Neural progenitor cell (in vitro differentiated cells): ENCODE results near the gene HPCA. TPM values are rescaled to one million over a fixed set of nuclear protein-coding genes. Genes with fewer than 3 reads are reported as not detected.

Experiments used
- DNase-seq: peaks from one replicate; pipeline ENCODE4 v3.0.0-alpha.2; 2016; ENCODE audit warnings: low spot score
- H2AFZ ChIP-seq: fragments of 200-600 bp; sonication (generic); replicated peaks from 2 replicates; pipeline ENCODE4 v1.6.1; 2016; ENCODE audit warnings: antibody characterized with exemption
- H3F3A ChIP-seq: fragments of 200-600 bp; sonication (generic); 2 replicates; pipeline ENCODE4 v1.6.1; 2016; ENCODE audit warnings: antibody characterized with exemption, low read depth
- H3K27ac ChIP-seq: fragments of 200-600 bp; sonication (generic); 2 replicates; pipeline ENCODE4 v1.5.1; 2016; ENCODE audit warnings: mild to moderate bottlenecking
- H3K27me3 ChIP-seq: fragments of 200-600 bp; sonication (generic); 2 replicates; pipeline ENCODE4 v1.6.1; 2016; ENCODE audit warnings: mild to moderate bottlenecking, moderate library complexity
- H3K36me3 ChIP-seq: fragments of 200-600 bp; sonication (generic); 2 replicates; pipeline ENCODE4 v1.5.1; 2016
- H3K4me1 ChIP-seq: fragments of 200-600 bp; sonication (generic); 2 replicates; pipeline ENCODE4 v1.6.1; 2016; ENCODE audit warnings: mixed run types
- H3K4me2 ChIP-seq: fragments of 200-600 bp; sonication (generic); 2 replicates; pipeline ENCODE4 v1.6.1; 2016
- H3K4me3 ChIP-seq: fragments of 200-600 bp; sonication (generic); 2 replicates; pipeline ENCODE4 v1.5.1; 2016
- H3K79me2 ChIP-seq: fragments of 200-600 bp; sonication (generic); 2 replicates; pipeline ENCODE4 v1.6.1; 2016; ENCODE audit warnings: low read depth
- H3K9ac ChIP-seq: fragments of 200-600 bp; sonication (generic); 2 replicates; pipeline ENCODE4 v1.6.1; 2016
- H3K9me3 ChIP-seq: fragments of 200-600 bp; sonication (generic); 2 replicates; pipeline ENCODE4 v1.5.1; 2016; ENCODE audit warnings: low read depth
- H4K20me1 ChIP-seq: fragments of 200-600 bp; sonication (generic); 2 replicates; pipeline ENCODE4 v1.6.1; 2016; ENCODE audit warnings: low read depth
- H3K27ac Mint-ChIP-seq: 3 replicates; pipeline ENCODE4 v1.8.0; 2021; ENCODE audit warnings: mixed read lengths
- H3K27me3 Mint-ChIP-seq: 2 replicates; pipeline ENCODE4 v1.8.0; 2022; ENCODE audit warnings: low read depth, mild to moderate bottlenecking, inconsistent platforms, moderate library complexity, mixed read lengths; ENCODE audit not compliant: insufficient read depth
- H3K36me3 Mint-ChIP-seq: 3 replicates; pipeline ENCODE4 v1.8.0; 2021; ENCODE audit warnings: mixed read lengths
- H3K4me1 Mint-ChIP-seq: 3 replicates; pipeline ENCODE4 v1.8.0; 2021; ENCODE audit warnings: mixed read lengths
- H3K4me3 Mint-ChIP-seq: 3 replicates; pipeline ENCODE4 v1.8.0; 2021; ENCODE audit warnings: mild to moderate bottlenecking, moderate library complexity, mixed read lengths
- H3K9me3 Mint-ChIP-seq: 3 replicates; pipeline ENCODE4 v1.8.0; 2020; ENCODE audit warnings: mixed read lengths
- EZH2 ChIP-seq: fragments of 200-600 bp; sonication (generic); IDR thresholded peaks from 2 replicates; pipeline ENCODE4 v1.6.1; 2017; ENCODE audit warnings: antibody characterized with exemption, mild to moderate bottlenecking, moderate library complexity
- EZH2phosphoT487 ChIP-seq: fragments of 200-600 bp; sonication (generic); IDR thresholded peaks from 2 replicates; pipeline ENCODE4 v1.6.1; 2017; ENCODE audit warnings: antibody characterized with exemption
- total RNA-seq: library from RNA; depleted of rRNA; stranded (reverse); fragments of >200 nt; gene quantifications from 2 replicates; pipeline ENCODE4 v1.2.3, GENCODE V29; 2015; ENCODE audit warnings: low replicate concordance
- TF ChIP-seq, protein P1 (sequence below): fragments of 200-600 bp; sonication (generic); IDR thresholded peaks from 2 replicates; pipeline ENCODE4 v1.5.1; 2017; ENCODE audit warnings: antibody characterized with exemption, mild to moderate bottlenecking

HPCA gene
- total RNA-seq, 1 donor from 2014 or later = not detected

DNA sequence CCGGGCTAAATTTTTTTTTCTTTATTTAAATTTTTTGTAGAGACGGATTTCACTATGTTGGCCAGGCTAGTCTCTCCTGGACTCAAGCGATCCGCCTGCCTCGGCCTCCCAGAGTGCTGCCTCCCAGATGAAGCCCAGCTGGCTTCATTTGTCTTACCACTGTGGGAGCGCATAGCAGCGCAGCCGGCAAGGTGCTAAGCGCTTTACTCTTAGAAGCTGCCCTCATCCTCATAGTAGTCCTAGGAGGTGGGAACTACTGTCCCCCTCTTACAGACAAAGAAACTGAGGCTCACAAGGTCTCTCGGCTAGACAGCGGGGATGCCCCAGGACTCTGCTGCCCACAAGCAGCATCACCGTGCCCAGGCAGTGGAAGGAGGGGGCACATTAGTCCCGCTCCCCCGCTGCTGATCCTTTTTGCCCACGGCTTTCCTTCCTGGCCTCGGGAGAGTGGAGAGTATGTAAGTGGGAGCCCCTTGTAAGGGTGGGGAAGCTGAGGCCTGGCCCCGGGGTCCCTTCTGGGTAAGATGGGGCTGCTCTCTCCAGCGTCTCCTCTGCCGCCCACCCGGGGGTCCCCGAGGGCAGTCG lies 14.2 kb downstream of the HPCA start:
- Histone ChIP-seq H4K20me1 (peaks cover 5% of the 10 kb centered on the region), H3K36me3 (no peaks in the 10 kb centered on the region), H3K79me2 (no peaks in the 10 kb centered on the region), H3K4me3 (peak overlapping the region; percentile 56), H3K9ac (no peak overlapping the region), H3K4me1 (peaks cover 6% of the 10 kb centered on the region), H3K4me2 (peak overlapping the region; percentile 88), H3F3A (peaks cover 15% of the 10 kb centered on the region), H2AFZ (peak overlapping the region; percentile 46), H3K27me3 (peaks cover 57% of the 10 kb centered on the region), H3K27ac (no peak overlapping the region), H3K9me3 (no peaks in the 10 kb centered on the region)
- Mint-ChIP-seq H3K36me3 (no peaks in the 10 kb centered on the region), H3K27me3 (peaks cover 45% of the 10 kb centered on the region), H3K9me3 (peaks cover 2% of the 10 kb centered on the region), H3K4me3 (peak overlapping the region; percentile 78), H3K4me1 (peaks cover 8% of the 10 kb centered on the region), H3K27ac (no peak overlapping the region)
- peak; percentile 21 for TF ChIP-seq EZH2
- TF ChIP-seq EZH2phosphoT487 = no peak
- peak; percentile 43 for DNase-seq

DNA sequence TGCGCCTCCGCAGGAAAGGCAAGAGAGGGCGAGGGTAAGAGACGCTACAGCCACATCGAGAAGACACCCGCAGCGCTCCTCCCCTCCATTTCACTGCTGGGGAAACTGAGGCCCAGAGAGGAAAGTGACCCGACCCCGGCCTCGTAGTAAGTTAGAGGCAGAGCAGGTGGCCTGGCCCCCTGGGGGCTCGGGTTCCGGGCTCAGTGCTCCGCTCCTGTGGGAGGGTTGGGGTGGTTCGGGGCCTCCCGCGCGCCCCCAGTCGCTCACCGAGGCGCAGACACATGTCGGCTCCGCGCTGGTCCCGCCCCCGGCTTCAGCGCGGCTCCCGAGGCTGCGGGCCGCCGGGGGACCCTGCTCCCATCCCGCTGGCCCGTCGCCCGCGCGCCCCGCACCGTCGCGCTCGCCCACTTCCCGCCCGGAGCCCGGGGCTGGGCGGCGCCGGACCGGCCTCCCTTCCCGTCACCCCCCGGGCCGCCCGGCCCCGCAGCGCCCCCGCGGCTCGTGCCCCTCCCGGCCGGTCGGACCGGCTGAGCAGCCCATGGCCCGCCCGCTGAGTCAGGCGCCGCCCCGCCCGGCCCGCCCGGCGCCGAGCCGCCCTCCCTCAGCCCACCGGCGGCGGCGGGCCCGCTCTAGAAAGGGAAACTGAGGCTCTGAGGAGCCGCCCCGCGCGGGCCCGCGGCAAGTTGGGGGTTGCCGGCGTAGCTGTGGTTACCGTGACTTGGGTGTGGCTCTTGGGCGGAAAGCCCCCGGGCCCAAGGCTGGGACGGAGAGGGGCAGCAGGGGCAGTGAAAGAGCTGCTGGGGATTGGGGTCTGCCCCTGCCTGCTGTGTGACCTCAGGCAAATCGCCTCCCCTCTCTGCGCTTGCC lies 14.9 kb downstream of the HPCA start, which contains the start of gene TMEM54:
Gene TMEM54, minus strand, starts transcription at position 434 of the 867 bp plus-strand sequence. Its CDS starts 151 bp downstream, at position 283.
- Histone ChIP-seq H3K9ac (no peak within 1 kb of the TSS), H3K4me3 (peak within 1 kb of the TSS; percentile 56), H2AFZ (peak within 1 kb of the TSS; percentile 93), H3K27ac (no peak within 1 kb of the TSS), H3K4me2 (peak within 1 kb of the TSS; percentile 88), H3K9me3 (no peaks in the 10 kb centered on the region), H4K20me1 (peaks cover 5% of the 10 kb centered on the region), H3F3A (peaks cover 15% of the 10 kb centered on the region), H3K79me2 (no peaks in the 10 kb centered on the region), H3K27me3 (peaks cover 57% of the 10 kb centered on the region), H3K36me3 (no peaks in the 10 kb centered on the region), H3K4me1 (peaks cover 6% of the 10 kb centered on the region)
- peak; percentile 57 for TF ChIP-seq EZH2phosphoT487
- peak; percentile 77 for TF ChIP-seq EZH2
- TF ChIP-seq, protein P1, sequence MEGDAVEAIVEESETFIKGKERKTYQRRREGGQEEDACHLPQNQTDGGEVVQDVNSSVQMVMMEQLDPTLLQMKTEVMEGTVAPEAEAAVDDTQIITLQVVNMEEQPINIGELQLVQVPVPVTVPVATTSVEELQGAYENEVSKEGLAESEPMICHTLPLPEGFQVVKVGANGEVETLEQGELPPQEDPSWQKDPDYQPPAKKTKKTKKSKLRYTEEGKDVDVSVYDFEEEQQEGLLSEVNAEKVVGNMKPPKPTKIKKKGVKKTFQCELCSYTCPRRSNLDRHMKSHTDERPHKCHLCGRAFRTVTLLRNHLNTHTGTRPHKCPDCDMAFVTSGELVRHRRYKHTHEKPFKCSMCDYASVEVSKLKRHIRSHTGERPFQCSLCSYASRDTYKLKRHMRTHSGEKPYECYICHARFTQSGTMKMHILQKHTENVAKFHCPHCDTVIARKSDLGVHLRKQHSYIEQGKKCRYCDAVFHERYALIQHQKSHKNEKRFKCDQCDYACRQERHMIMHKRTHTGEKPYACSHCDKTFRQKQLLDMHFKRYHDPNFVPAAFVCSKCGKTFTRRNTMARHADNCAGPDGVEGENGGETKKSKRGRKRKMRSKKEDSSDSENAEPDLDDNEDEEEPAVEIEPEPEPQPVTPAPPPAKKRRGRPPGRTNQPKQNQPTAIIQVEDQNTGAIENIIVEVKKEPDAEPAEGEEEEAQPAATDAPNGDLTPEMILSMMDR = no peak
- Mint-ChIP-seq H3K36me3 (no peaks in the 10 kb centered on the region), H3K27me3 (peaks cover 45% of the 10 kb centered on the region), H3K27ac (no peak within 1 kb of the TSS), H3K4me3 (peak within 1 kb of the TSS; percentile 85), H3K9me3 (peaks cover 2% of the 10 kb centered on the region), H3K4me1 (peaks cover 5% of the 10 kb centered on the region)
- DNase-seq = peak; percentile 67

DNA sequence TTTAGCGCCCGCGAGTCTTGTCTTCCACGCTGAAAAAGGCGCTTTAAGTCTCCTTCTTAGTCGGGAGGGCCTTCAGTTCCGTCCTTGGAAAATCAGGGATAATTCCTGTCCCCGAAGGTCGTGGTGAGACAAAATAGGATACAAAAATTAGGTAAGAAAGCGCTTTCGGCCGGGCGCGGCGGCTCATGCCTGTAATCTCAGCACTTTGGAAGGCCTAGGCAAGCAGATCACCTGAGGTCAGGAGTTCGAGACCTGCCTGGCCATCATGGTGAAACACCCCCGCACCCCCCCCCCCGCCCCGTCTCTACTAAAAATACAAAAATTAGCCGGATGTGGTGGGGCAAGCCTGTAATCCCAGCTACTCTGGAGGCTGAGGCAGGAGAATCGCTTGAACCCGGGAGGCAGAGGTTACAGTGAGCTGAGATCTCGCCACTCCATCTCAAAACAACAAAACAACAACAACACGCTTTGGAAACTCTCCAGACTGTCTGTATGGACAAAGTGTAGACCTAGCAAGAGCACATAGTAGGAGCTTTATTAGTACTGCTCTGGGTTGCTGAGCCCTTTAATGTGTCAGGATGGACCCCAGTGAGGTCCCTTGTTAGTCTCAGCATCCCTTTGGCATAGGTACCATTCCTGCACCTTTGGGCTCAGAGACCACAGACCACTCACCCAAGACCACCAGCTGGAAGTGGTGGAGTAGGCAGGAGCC lies 15.7 kb downstream of the HPCA start:
- Histone ChIP-seq H3K36me3 (no peaks in the 10 kb centered on the region), H4K20me1 (peaks cover 5% of the 10 kb centered on the region), H3K9ac (no peak overlapping the region), H2AFZ (peak overlapping the region; percentile 93), H3K9me3 (no peaks in the 10 kb centered on the region), H3F3A (peaks cover 15% of the 10 kb centered on the region), H3K4me1 (peaks cover 6% of the 10 kb centered on the region), H3K4me3 (peak overlapping the region; percentile 56), H3K79me2 (no peaks in the 10 kb centered on the region), H3K4me2 (peak overlapping the region; percentile 88), H3K27me3 (peaks cover 57% of the 10 kb centered on the region), H3K27ac (no peak overlapping the region)
- peaks cover 45% of the 10 kb centered on the region for H3K27me3 Mint-ChIP-seq
- TF ChIP-seq, protein P1 = no peak
- TF ChIP-seq EZH2 = peak; percentile 2
- H3K36me3 Mint-ChIP-seq = no peaks in the 10 kb centered on the region
- peak overlapping the region; percentile 85 for H3K4me3 Mint-ChIP-seq
- peaks cover 5% of the 10 kb centered on the region for H3K4me1 Mint-ChIP-seq
- H3K9me3 Mint-ChIP-seq = peaks cover 2% of the 10 kb centered on the region
- H3K27ac Mint-ChIP-seq = no peak overlapping the region
- no peak for DNase-seq
